Epithelial cell of proximal tubule (primary cell): Measurements from ENCODE around the gene YJEFN3. TPM values are rescaled to one million over a fixed set of nuclear protein-coding genes. Genes with fewer than 3 reads are reported as not detected.

Experiments
- DNase-seq: peaks from one replicate; pipeline ENCODE4 v3.0.0-alpha.2; 2011; ENCODE audit warnings: low read depth
- H3K4me3 ChIP-seq: 2 replicates; pipeline ENCODE4 v1.5.1; 2011; ENCODE audit warnings: low read depth, mild to moderate bottlenecking, low read length
- total RNA-seq: library from RNA; depleted of rRNA; stranded (reverse); fragments of >200 nt; gene quantifications from 2 replicates; pipeline ENCODE4 v1.2.3, GENCODE V29; 2015
- TF ChIP-seq, protein P1 (sequence below): conservative IDR thresholded peaks from 2 replicates; pipeline ENCODE4 v1.5.1; 2012; ENCODE audit warnings: low read depth, mild to moderate bottlenecking, low read length

Gene YJEFN3
- total RNA-seq, 1 donor from 2014 or later: 0.58 TPM

DNA sequence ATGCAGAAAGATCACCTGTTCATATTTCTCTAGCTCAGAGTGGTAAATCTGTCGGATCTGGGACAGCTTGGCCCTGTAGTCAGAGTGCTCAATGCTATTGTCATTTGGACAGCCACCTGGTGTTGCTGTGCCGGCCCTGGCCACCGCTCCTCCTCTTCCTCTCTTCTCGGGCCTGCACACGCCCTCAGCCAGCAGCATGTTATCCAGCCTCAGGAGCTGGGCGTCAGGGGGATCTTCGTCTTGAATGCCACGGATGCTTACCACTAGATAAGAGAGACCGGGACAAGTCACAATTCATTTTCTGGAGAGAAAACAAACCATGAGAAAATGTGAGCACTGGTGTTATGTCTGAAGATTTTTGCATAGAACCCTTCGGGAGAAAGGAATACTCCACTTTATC lies 41.9 kb downstream of the YJEFN3 start:
- no peak for DNase-seq
- TF ChIP-seq, protein P1, sequence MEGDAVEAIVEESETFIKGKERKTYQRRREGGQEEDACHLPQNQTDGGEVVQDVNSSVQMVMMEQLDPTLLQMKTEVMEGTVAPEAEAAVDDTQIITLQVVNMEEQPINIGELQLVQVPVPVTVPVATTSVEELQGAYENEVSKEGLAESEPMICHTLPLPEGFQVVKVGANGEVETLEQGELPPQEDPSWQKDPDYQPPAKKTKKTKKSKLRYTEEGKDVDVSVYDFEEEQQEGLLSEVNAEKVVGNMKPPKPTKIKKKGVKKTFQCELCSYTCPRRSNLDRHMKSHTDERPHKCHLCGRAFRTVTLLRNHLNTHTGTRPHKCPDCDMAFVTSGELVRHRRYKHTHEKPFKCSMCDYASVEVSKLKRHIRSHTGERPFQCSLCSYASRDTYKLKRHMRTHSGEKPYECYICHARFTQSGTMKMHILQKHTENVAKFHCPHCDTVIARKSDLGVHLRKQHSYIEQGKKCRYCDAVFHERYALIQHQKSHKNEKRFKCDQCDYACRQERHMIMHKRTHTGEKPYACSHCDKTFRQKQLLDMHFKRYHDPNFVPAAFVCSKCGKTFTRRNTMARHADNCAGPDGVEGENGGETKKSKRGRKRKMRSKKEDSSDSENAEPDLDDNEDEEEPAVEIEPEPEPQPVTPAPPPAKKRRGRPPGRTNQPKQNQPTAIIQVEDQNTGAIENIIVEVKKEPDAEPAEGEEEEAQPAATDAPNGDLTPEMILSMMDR: no peak
- H3K4me3 ChIP-seq: no peak overlapping the region

DNA sequence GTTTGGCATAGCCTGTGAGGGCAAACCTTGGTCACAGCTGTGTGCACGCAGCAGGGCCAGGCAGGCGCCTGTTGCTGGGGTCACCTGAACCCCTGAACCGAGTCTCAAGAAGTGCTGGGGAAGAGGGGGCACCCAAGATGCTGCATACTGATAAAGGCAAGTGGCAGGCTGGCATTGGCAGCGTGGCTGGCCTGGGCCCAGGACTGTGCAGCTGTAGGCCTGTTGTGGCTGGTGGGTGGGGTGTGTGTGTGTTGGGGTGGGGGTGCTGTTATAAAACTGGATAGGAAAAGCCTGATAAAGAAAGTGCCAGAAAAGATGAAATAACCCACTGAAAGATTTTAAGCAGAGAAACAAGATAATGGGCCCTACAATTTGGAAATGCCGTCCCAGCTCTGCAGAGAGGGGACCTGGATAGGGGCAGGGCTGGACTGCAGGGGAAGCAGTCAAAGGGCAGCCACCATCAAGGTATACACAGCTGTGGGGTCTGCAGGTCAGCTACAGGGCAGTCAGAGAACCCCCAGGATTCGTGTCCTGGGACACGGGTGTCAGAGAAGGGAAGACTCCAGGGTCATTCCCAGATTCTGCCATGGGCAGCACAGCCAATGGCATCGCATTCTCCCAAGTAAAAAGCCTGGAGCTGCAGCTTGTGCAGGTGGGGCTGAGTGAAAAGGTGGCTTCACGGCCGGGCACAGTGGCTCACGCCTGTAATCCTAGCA lies 42.5 kb downstream of the YJEFN3 start:
- TF ChIP-seq, protein P1: no peak
- no peak overlapping the region for H3K4me3 ChIP-seq
- no peak for DNase-seq

DNA sequence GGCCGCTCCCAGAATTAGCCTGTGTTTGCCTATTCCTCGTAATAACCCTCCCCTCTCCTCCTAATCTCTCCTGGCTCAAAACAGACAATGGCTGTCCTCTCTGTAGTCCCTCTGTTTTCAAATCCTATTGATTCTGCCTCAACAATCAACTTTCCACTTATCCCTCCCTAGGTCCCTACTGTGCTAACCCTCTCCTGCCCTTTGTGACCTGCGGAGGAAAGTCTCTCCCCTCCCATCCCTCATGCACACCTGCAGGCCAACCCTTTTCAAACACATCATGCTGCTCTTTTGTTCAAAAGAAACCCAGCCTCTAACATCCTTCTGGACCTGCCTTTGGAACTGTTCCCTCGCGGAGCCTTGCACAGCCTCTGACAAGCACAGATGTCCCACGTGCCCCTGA lies 46.7 kb downstream of the YJEFN3 start:
- DNase-seq: no peak
- TF ChIP-seq, protein P1: no peak
- no peak overlapping the region for H3K4me3 ChIP-seq

DNA sequence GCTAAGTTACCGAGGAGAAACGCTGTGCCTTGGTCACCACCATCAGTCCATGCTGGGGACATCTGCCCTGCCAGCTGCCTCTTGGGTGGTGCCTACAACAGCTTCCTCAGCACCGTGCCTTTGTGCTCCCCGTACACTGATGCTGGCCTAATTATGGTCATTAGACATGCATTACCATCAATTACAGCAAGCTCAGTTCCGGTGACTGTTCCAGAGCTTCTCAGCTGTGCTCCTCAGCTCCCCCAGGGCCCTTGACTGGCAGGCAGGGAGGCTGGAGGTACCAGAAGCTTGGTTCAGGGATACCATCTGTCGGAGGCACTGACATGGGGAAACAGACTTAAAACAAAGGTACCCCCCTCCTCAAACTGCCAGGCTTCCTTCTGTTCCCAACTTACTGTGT lies 49.5 kb downstream of the YJEFN3 start:
- TF ChIP-seq, protein P1: no peak
- DNase-seq: no peak
- H3K4me3 ChIP-seq: no peak overlapping the region

DNA sequence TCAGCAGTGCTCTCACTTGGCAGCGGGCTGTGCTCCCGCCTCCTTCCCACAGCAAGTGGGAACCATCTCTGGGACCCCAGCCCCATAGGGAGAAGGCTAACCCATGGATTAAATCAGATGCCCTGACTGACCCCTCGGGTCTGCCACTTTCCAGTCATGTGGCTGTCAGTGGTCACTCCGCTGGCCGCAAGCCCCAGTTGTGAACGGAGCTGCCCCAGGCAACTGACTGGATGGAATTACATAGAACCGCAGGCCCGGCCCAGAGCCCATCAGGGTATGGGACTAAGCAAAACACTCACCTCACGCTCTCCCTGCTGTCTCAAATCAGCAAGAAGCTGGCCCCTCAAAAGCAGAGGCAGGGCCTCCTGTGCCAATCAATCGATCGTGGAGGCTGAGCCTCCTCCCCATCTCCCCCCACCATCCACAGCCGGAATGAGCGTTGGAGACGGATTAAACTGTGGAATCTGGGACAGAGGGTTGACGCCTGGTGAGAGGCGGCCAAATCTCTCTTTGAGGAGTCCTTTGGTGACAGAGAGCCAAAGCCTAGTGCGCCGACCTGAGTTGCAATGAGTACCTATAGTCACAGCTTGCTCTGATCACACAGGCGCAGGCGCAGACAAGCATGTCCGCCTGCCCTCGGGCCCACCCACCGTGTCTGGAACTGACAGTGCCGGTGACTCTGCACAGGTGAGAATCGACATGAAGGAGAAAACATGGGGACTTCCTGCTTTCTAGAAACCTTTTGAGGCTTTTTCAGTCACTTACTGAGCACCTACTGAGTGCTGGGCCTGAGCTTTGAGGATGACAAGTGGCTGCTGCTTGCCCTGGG lies 51.0 kb downstream of the YJEFN3 start:
- H3K4me3 ChIP-seq: no peak overlapping the region
- TF ChIP-seq, protein P1: no peak
- no peak for DNase-seq

DNA sequence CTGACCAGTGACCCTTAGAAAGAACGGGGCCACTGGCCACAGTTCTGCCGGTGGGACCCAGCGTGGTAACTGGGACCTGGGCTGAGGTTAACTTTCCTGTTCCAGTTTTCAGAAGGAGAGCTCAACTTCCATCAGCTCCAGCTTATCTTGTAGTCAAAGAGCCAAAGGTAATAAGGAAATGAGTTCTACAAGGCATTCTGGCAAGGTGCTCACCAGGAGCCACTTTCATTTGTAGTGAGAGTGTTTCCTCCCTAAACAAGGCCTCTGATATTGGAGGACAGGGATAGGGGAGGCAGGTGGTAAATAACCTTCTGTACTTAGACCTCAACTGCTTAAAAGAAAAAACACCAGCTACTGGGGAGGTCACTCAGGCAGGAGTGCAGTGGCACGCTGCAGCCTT lies 51.7 kb downstream of the YJEFN3 start:
- H3K4me3 ChIP-seq: no peak overlapping the region
- DNase-seq: no peak
- TF ChIP-seq, protein P1: no peak
